CD1c-positive myeloid dendritic cell (primary cell): ENCODE data around the gene SLC5A10.
A peak's percentile ranks its signal among the peaks of the same experiment; 100 is the strongest.
"Not testable (repeated sequence)": the region's sequence is repeated elsewhere in the genome, so short reads cannot be mapped to it uniquely, and the experiment has no call there.

ENCODE experiments used
- DNase-seq: peaks from one replicate; pipeline ENCODE4 v3.0.0-alpha.2; 2016; ENCODE audit errors: extremely low spot score

The SLC5A10 gene

GRCh38 chr17:18947866-18948265 is 4.1 kb upstream of the SLC5A10 start:
- no peak for DNase-seq

- no peak for DNase-seq
These were observed 3.4 kb upstream of the SLC5A10 start for GRCh38 chr17:18948476-18949006.

- DNase-seq, result no peak
These were observed 2.4 kb upstream of the SLC5A10 start for GRCh38 chr17:18949566-18949965.

- DNase-seq, result no peak
These were observed 1.6 kb upstream of the SLC5A10 start for GRCh38 chr17:18950346-18950745.

- no peak for DNase-seq
These were observed 740 bp upstream of the SLC5A10 start for GRCh38 chr17:18950944-18951905.

- DNase-seq, result no peak
These were observed 1.3 kb downstream of the SLC5A10 start for GRCh38 chr17:18953231-18953728.

GRCh38 chr17:18954321-18954720 is 2.4 kb downstream of the SLC5A10 start:
- DNase-seq, result no peak

- DNase-seq, result no peak
These were observed 3.0 kb downstream of the SLC5A10 start for GRCh38 chr17:18955009-18955408.

GRCh38 chr17:18956021-18956420 is 4.1 kb downstream of the SLC5A10 start:
- not testable (repeated sequence) for DNase-seq

- DNase-seq, result no peak
These were observed 4.6 kb downstream of the SLC5A10 start for GRCh38 chr17:18956581-18956980.

GRCh38 chr17:18957831-18958230 is 5.9 kb downstream of the SLC5A10 start:
- DNase-seq, result no peak

GRCh38 chr17:18958611-18959010 is 6.6 kb downstream of the SLC5A10 start:
- DNase-seq, result no peak

GRCh38 chr17:18959071-18959844 is 7.3 kb downstream of the SLC5A10 start:
- DNase-seq, result no peak

- no peak for DNase-seq
These were observed 7.9 kb downstream of the SLC5A10 start for GRCh38 chr17:18959845-18960240.

- no peak for DNase-seq
These were observed 8.3 kb downstream of the SLC5A10 start for GRCh38 chr17:18960241-18960665.

- peak; percentile 81 for DNase-seq
These were observed 9.0 kb downstream of the SLC5A10 start for GRCh38 chr17:18960803-18961511.

GRCh38 chr17:18961634-18962493 is 9.9 kb downstream of the SLC5A10 start:
- DNase-seq, result no peak

- DNase-seq, result no peak
These were observed 10.5 kb downstream of the SLC5A10 start for GRCh38 chr17:18962494-18962815.

GRCh38 chr17:18963126-18964017 is 11.4 kb downstream of the SLC5A10 start:
- DNase-seq, result no peak

GRCh38 chr17:18964018-18964351 is 12.0 kb downstream of the SLC5A10 start:
- no peak for DNase-seq
